B cell (primary cell): Measurements from ENCODE around the gene PPP2R2C. TPM values are rescaled to one million over a fixed set of nuclear protein-coding genes. Genes with fewer than 3 reads are reported as not detected.

Experiments used
- ATAC-seq: fragments of 200-7000 bp; cut with Tn5 transposase; one replicate; pipeline ENCODE4 v1.10.0; 2021; ENCODE audit warnings: low read depth, mild to moderate bottlenecking, moderate number of reproducible peaks, moderate library complexity
- CTCF ChIA-PET: fragments of 350-600 bp; sonication (Branson Sonifier 250); formaldehyde crosslinking; loops from one replicate; lab custom pipeline; 2021; ENCODE audit warnings: antibody characterized with exemption, inconsistent platforms; lab: Charles Lee
- POLR2A ChIA-PET: fragments of 350-600 bp; sonication (Branson Sonifier 250); formaldehyde crosslinking; loops from one replicate; lab custom pipeline; 2021; ENCODE audit warnings: antibody characterized with exemption; lab: Charles Lee
- DNase-seq: peaks from one replicate; pipeline ENCODE4 v3.0.0; 2013
- H2AFZ ChIP-seq: 2 replicates; pipeline ENCODE4 v1.6.1; 2012; ENCODE audit warnings: mild to moderate bottlenecking, low read depth, low read length; ENCODE audit not compliant: insufficient read depth, poor library complexity, severe bottlenecking
- H3K27ac ChIP-seq, 2 donors: 1 replicate in 1 of 2; 2 replicates in 1 of 2; pipeline ENCODE4 v1.5.1; 2012 to 2013; ENCODE audit warnings: low read length in 2 of 2, mild to moderate bottlenecking in 2 of 2, moderate library complexity in 1 of 2
- H3K27me3 ChIP-seq, 4 experiments: fragments of 200-600 bp in 1 of 4; sonication (generic) in 1 of 4; replicated peaks in 1 of 4; 1 replicate in 2 of 4; 2 replicates in 2 of 4; pipeline versions ENCODE4 v1.6.1 to v1.7.0; 2013 to 2016; ENCODE audit warnings: low read length in 3 of 4, mild to moderate bottlenecking in 2 of 4, mixed read lengths in 1 of 4, moderate library complexity in 1 of 4; ENCODE audit not compliant: insufficient read depth in 4 of 4, control insufficient read depth in 3 of 4; ENCODE audit errors: control extremely low read depth in 1 of 4
- H3K36me3 ChIP-seq, 2 experiments: replicated peaks in 1 of 2; 1 replicate in 1 of 2; 2 replicates in 1 of 2; pipeline versions ENCODE4 v1.6.1 to v1.7.1; 2013; ENCODE audit warnings: low read length in 1 of 2; ENCODE audit not compliant: insufficient read depth in 2 of 2, control insufficient read depth in 1 of 2; ENCODE audit errors: control extremely low read depth in 1 of 2, extremely low read depth in 1 of 2
- H3K4me1 ChIP-seq, 2 donors: fragments of 200-600 bp in 1 of 2; sonication (generic) in 1 of 2; 1 replicate in 1 of 2; 2 replicates in 1 of 2; pipeline versions ENCODE4 v1.5.1 to v1.6.1; 2013 to 2017; ENCODE audit warnings: low read length in 2 of 2; ENCODE audit not compliant: control insufficient read depth in 2 of 2, insufficient read depth in 2 of 2
- H3K4me2 ChIP-seq: replicated peaks from 2 replicates; pipeline ENCODE3; 2012; ENCODE audit warnings: mild to moderate bottlenecking, low read depth, low read length; ENCODE audit not compliant: poor library complexity, severe bottlenecking
- H3K4me3 ChIP-seq, 5 experiments: fragments of 200-600 bp in 1 of 5; sonication (generic) in 1 of 5; 1 replicate in 3 of 5; 2 replicates in 2 of 5; pipeline versions ENCODE4 v1.5.1 to v1.7.0; 2011 to 2016; ENCODE audit warnings: low read length in 4 of 5, mild to moderate bottlenecking in 4 of 5, low read depth in 2 of 5, control low read depth in 1 of 5, moderate library complexity in 1 of 5; ENCODE audit not compliant: insufficient read depth in 1 of 5; ENCODE audit errors: control extremely low read depth in 1 of 5, extremely low read depth in 1 of 5
- H3K79me2 ChIP-seq: fragments of 200-600 bp; sonication (generic); one replicate; pipeline ENCODE4 v1.6.0; 2016; ENCODE audit warnings: low read length; ENCODE audit not compliant: control insufficient read depth, insufficient read depth
- H3K9ac ChIP-seq: fragments of 200-600 bp; sonication (generic); 2 replicates; pipeline ENCODE4 v1.6.1; 2017; ENCODE audit warnings: mild to moderate bottlenecking, low read length, moderate library complexity
- H3K9me3 ChIP-seq, 3 donors: one replicate each; pipeline versions ENCODE4 v1.6.1 to v1.7.1; 2013; ENCODE audit warnings: low read length in 2 of 3; ENCODE audit not compliant: control insufficient read depth in 2 of 3, insufficient read depth in 1 of 3; ENCODE audit errors: control extremely low read depth in 1 of 3
- H4K20me1 ChIP-seq: 2 replicates; pipeline ENCODE4 v1.6.0; 2012; ENCODE audit warnings: mild to moderate bottlenecking, low read length; ENCODE audit not compliant: insufficient read depth, control insufficient read depth, poor library complexity, severe bottlenecking
- H3K27ac Mint-ChIP-seq: one replicate; pipeline ENCODE4 v1.8.0; 2021; ENCODE audit warnings: mixed read lengths
- H3K27me3 Mint-ChIP-seq: one replicate; pipeline ENCODE4 v1.8.0; 2021; ENCODE audit warnings: mixed read lengths
- H3K4me1 Mint-ChIP-seq: one replicate; pipeline ENCODE4 v1.8.0; 2021; ENCODE audit warnings: mixed read lengths
- H3K4me3 Mint-ChIP-seq: one replicate; pipeline ENCODE4 v1.8.0; 2021; ENCODE audit warnings: mixed read lengths
- H3K9me3 Mint-ChIP-seq: one replicate; pipeline ENCODE4 v1.8.0; 2022; ENCODE audit warnings: mixed read lengths; ENCODE audit not compliant: insufficient read depth
- CTCF ChIP-seq: fragments of 200-600 bp; IDR thresholded peaks from one replicate; pipeline ENCODE4 v1.8.0; 2022; ENCODE audit warnings: antibody characterized with exemption, mild to moderate bottlenecking
- EZH2 ChIP-seq: IDR thresholded peaks from 2 replicates; pipeline ENCODE4 v1.6.1; 2012; ENCODE audit warnings: borderline replicate concordance, low read depth, mild to moderate bottlenecking, moderate library complexity, low read length; ENCODE audit not compliant: insufficient read depth, poor library complexity, severe bottlenecking
- WGBS: methylation state at CpG from one replicate; pipeline ENCODE4 v1.1.5; 2013; ENCODE audit warnings: missing lambda C conversion rate; ENCODE audit not compliant: insufficient coverage; 5-methylcytosine and 5-hydroxymethylcytosine counted together
- intact Hi-C: fragments of 100-400 bp; cut with micrococcal nuclease; formaldehyde crosslinking; loops from one replicate; pipeline ENCODE4 v1.10.0; 2022
- polyA plus RNA-seq: library from polyadenylated mRNA; depleted of rRNA; stranded (reverse); fragments of >200 nt; gene quantifications from 2 replicates; pipeline ENCODE4 v1.2.3, GENCODE V29; 2012
- total RNA-seq, 2 donors: library from RNA; stranded (reverse); fragments of 120-200 nt in 1 of 2; gene quantifications; 1 replicate in 1 of 2; 2 replicates in 1 of 2; pipeline versions ENCODE4 v1.2.3 to v1.2.4, GENCODE V29; 2013 to 2022

Gene PPP2R2C
- total and polyA plus RNA-seq, 2 donors (not counting 1 experiment from before 2014, with no cell fraction given): not detected

- Histone ChIP-seq H3K9me3 (no peaks in the 10 kb centered on the region), H3K27ac (no peak overlapping the region), H3K4me1 (peaks cover 0 to 10% of the 10 kb centered on the region in 2 donors), H3K27me3 (no peaks in the 10 kb centered on the region), H2AFZ (no peak overlapping the region), H3K9ac (no peak overlapping the region), H4K20me1 (no peaks in the 10 kb centered on the region), H3K4me3 (no peak overlapping the region), H3K36me3 (no peaks in the 10 kb centered on the region), H3K4me2 (no peak overlapping the region), H3K79me2 (no peaks in the 10 kb centered on the region)
- no CpG with 5 or more reads among the region's 6 CpGs for WGBS
- ChIA-PET POLR2A (no interaction called here), CTCF (interaction anchor here (1.7 kb wide), 1 partner anchor 32 kb away, joined by 4 read pairs; no protein-coding TSS in a partner anchor)
- intact Hi-C loops: no loop called here
- peaks cover 3% of the 10 kb centered on the region for H3K4me1 Mint-ChIP-seq
- no peak overlapping the region for H3K27ac Mint-ChIP-seq
- no peaks in the 10 kb centered on the region for H3K27me3 Mint-ChIP-seq
- H3K4me3 Mint-ChIP-seq: no peak overlapping the region
- TF ChIP-seq CTCF (no peak), EZH2 (no peak)
- ATAC-seq (no peak), DNase-seq (no peak)
- H3K9me3 Mint-ChIP-seq: no peaks in the 10 kb centered on the region
Measured at GRCh38 chr4:6282314-6282771, 190.1 kb downstream of the PPP2R2C start.

GRCh38 chr4:6281436-6282313 is 190.7 kb downstream of the PPP2R2C start:
- H3K27ac Mint-ChIP-seq: no peak overlapping the region
- ATAC-seq (no peak), DNase-seq (no peak)
- Histone ChIP-seq H3K27me3 (no peaks in the 10 kb centered on the region), H3K27ac (no peak overlapping the region), H3K4me2 (no peak overlapping the region), H3K4me3 (no peak overlapping the region), H3K9ac (no peak overlapping the region), H3K9me3 (no peaks in the 10 kb centered on the region), H2AFZ (no peak overlapping the region), H3K4me1 (peaks cover 0 to 10% of the 10 kb centered on the region in 2 donors), H4K20me1 (no peaks in the 10 kb centered on the region), H3K79me2 (no peaks in the 10 kb centered on the region), H3K36me3 (no peaks in the 10 kb centered on the region)
- ChIA-PET CTCF (interaction anchor here (1.7 kb wide), 1 partner anchor 31 kb away, joined by 4 read pairs; no protein-coding TSS in a partner anchor), POLR2A (no interaction called here)
- H3K27me3 Mint-ChIP-seq: no peaks in the 10 kb centered on the region
- 74% methylated on average over 18 of the region's 20 CpGs for WGBS
- peaks cover 3% of the 10 kb centered on the region for H3K4me1 Mint-ChIP-seq
- no peak for TF ChIP-seq EZH2
- no peak for TF ChIP-seq CTCF
- intact Hi-C loops: no loop called here
- no peak overlapping the region for H3K4me3 Mint-ChIP-seq
- no peaks in the 10 kb centered on the region for H3K9me3 Mint-ChIP-seq
